GM12878 (cell line): Measurements from ENCODE around the gene SETD4. TPM values are rescaled to one million over a fixed set of nuclear protein-coding genes. Genes with fewer than 3 reads are reported as not detected.

Source experiments
- ATAC-seq: fragments of 200-7000 bp; cut with Tn5 transposase; 3 replicates; pipeline ENCODE4 v1.9.1; 2020; ENCODE audit warnings: mild to moderate bottlenecking, moderate library complexity
- BruUV-seq: library from RNA; stranded (reverse); fragments of 400-500 nt; replicated peaks from 2 replicates; lab custom pipeline; 2021; lab: Mats Ljungman, UMichigan
- CTCF ChIA-PET: fragments of 300-600 bp; sonication (Branson Sonifier 250); formaldehyde crosslinking; extraction: SDS; loops from one replicate; lab custom pipeline; 2021; ENCODE audit warnings: inconsistent platforms; lab: Yijun Ruan, JAX
- POLR2A ChIA-PET: fragments of 350-600 bp; formaldehyde crosslinking; extraction: SDS; loops from one replicate; lab custom pipeline; 2021; ENCODE audit warnings: inconsistent platforms; lab: Charles Lee
- RAD21 ChIA-PET: fragments of 300-600 bp; sonication (Branson Sonifier 250); formaldehyde crosslinking; loops from one replicate; lab custom pipeline; 2023; ENCODE audit warnings: antibody characterized with exemption; ENCODE audit not compliant: unreplicated experiment; lab: Charles Lee
- SMC1A ChIA-PET: fragments of 300-600 bp; sonication (Branson Sonifier 250); formaldehyde crosslinking; loops from one replicate; lab custom pipeline; 2023; ENCODE audit not compliant: unreplicated experiment, uncharacterized antibody; lab: Charles Lee
- DNase-seq: peaks from one replicate; pipeline ENCODE4 v3.0.0-alpha.2; 2011; ENCODE audit warnings: low read depth, low spot score
- FAIRE-seq: peaks from 3 replicates; lab custom pipeline; 2011; peaks lifted over from hg19 to GRCh38; lab: Jason Lieb, UNC
- H2AFZ ChIP-seq: 2 replicates; pipeline ENCODE4 v1.6.0; 2011; ENCODE audit warnings: low read depth, low read length, control low read depth; ENCODE audit not compliant: control insufficient read depth
- H3K27ac ChIP-seq: 2 replicates; pipeline ENCODE4 v1.5.1; 2011; ENCODE audit warnings: control low read depth; ENCODE audit not compliant: control insufficient read depth, insufficient read depth
- H3K27me3 ChIP-seq, 2 experiments: replicated peaks in 1 of 2; 2 replicates each; pipeline versions ENCODE4 v1.6.0 to v1.6.1; 2011; ENCODE audit warnings: low read length in 1 of 2; ENCODE audit not compliant: control insufficient read depth in 2 of 2, insufficient read depth in 2 of 2
- H3K36me3 ChIP-seq, 2 experiments: 2 replicates each; pipeline ENCODE4 v1.5.1; 2011; ENCODE audit warnings: low read length in 1 of 2; ENCODE audit not compliant: control insufficient read depth in 2 of 2, insufficient read depth in 2 of 2
- H3K4me1 ChIP-seq: 2 replicates; pipeline ENCODE4 v1.6.1; 2011; ENCODE audit warnings: mild to moderate bottlenecking, low read length, moderate library complexity, mixed read lengths; ENCODE audit not compliant: control insufficient read depth, insufficient read depth
- H3K4me2 ChIP-seq: 2 replicates; pipeline ENCODE4 v1.6.0; 2011; ENCODE audit warnings: control low read depth; ENCODE audit not compliant: control insufficient read depth, insufficient read depth
- H3K4me3 ChIP-seq: fragments of 200-600 bp; sonication (generic); 2 replicates; pipeline ENCODE4 v1.5.1; 2016
- H3K79me2 ChIP-seq: 2 replicates; pipeline ENCODE4 v1.6.0; 2011; ENCODE audit warnings: low read length; ENCODE audit not compliant: control insufficient read depth, insufficient read depth
- H3K9ac ChIP-seq: 2 replicates; pipeline ENCODE4 v1.8.0; 2011; ENCODE audit warnings: low read length, control low read depth, mixed read lengths; ENCODE audit not compliant: control insufficient read depth, insufficient read depth
- H3K9me3 ChIP-seq: replicated peaks from 3 replicates; pipeline ENCODE4 v1.5.1; 2011; ENCODE audit warnings: mild to moderate bottlenecking, low read length; ENCODE audit not compliant: control insufficient read depth, insufficient read depth
- H4K20me1 ChIP-seq: 2 replicates; pipeline ENCODE4 v1.6.0; 2011; ENCODE audit not compliant: control insufficient read depth, insufficient read depth
- ASH2L ChIP-seq: fragments of 300-600, 200-600 bp; sonication (generic); IDR thresholded peaks from 2 replicates; pipeline ENCODE4 v1.6.1; 2017; ENCODE audit warnings: low read depth, mild to moderate bottlenecking, borderline replicate concordance
- ATF2 ChIP-seq: IDR thresholded peaks from 2 replicates; pipeline ENCODE4 v1.6.1; 2012; ENCODE audit warnings: low read length, inconsistent platforms
- BACH1 ChIP-seq: fragments of 450-650 bp; IDR thresholded peaks from 2 replicates; pipeline ENCODE4 v1.6.1; 2017; ENCODE audit warnings: mild to moderate bottlenecking, borderline replicate concordance
- E2F4 ChIP-seq: IDR thresholded peaks from 2 replicates; pipeline ENCODE4 v1.6.1; 2012; ENCODE audit warnings: low read depth, low read length, improper control_type of control experiment
- FOXK2 ChIP-seq: fragments of 450-650 bp; IDR thresholded peaks from 2 replicates; pipeline ENCODE4 v1.6.1; 2017; ENCODE audit warnings: mild to moderate bottlenecking, moderate library complexity
- RCOR1 ChIP-seq: conservative IDR thresholded peaks from 2 replicates; pipeline ENCODE4 v1.6.1; 2012; ENCODE audit warnings: low read depth, low read length, improper control_type of control experiment
- RUNX3 ChIP-seq: IDR thresholded peaks from 2 replicates; pipeline ENCODE4 v1.6.1; 2012; ENCODE audit warnings: low read length, inconsistent platforms
- SKIL ChIP-seq: fragments of 450-650 bp; IDR thresholded peaks from 2 replicates; pipeline ENCODE4 v1.6.1; 2017; ENCODE audit warnings: mild to moderate bottlenecking, low read depth, inconsistent platforms; ENCODE audit not compliant: poor library complexity, severe bottlenecking
- ZBTB40 ChIP-seq: fragments of 450-650 bp; IDR thresholded peaks from 2 replicates; pipeline ENCODE4 v1.6.1; 2016; ENCODE audit warnings: mild to moderate bottlenecking, moderate library complexity, borderline replicate concordance
- WGBS: methylation state at CpG from one replicate; pipeline ENCODE4 v1.1.6; 2016; ENCODE audit warnings: low lambda C conversion rate; ENCODE audit not compliant: insufficient replicate concordance, insufficient coverage; ENCODE audit errors: missing lambda C conversion rate; 5-methylcytosine and 5-hydroxymethylcytosine counted together
- in situ Hi-C: fragments of 300-500 bp; cut with MboI; formaldehyde crosslinking; loops from 9 replicates; pipeline ENCODE4 v1.14.3; 2018; ENCODE audit warnings: mixed read lengths
- intact Hi-C: fragments of 100-400 bp; cut with micrococcal nuclease; formaldehyde crosslinking; loops from one replicate; pipeline ENCODE4 v1.14.2; 2022; ENCODE audit not compliant: unreplicated experiment
- polyA plus RNA-seq, 11 experiments: library from polyadenylated mRNA; depleted of rRNA in 4 of 11; unstranded in 6 of 11; stranded (reverse) in 5 of 11; fragments of >200 nt; fragmentation: Nextera tagmentation in 4 of 11; fragmentation: Illumina TruSeq in 1 of 11; extraction: Ambion mirVana in 4 of 11; extraction: Trizol in 1 of 11; gene quantifications; 1 replicate in 1 of 11; 2 replicates in 10 of 11; pipeline versions ENCODE4 v1.2.1 to v1.2.3, GENCODE V29; 2011 to 2016; ENCODE audit warnings: inconsistent platforms in 2 of 11, missing spikeins in 2 of 11, low read depth in 1 of 11
- total RNA-seq, 4 experiments: library from RNA; depleted of rRNA in 3 of 4; stranded (reverse); fragments of >200 nt in 3 of 4; fragmentation: Illumina TruSeq in 1 of 4; extraction: Trizol in 1 of 4; gene quantifications; 2 replicates each; pipeline versions ENCODE4 v1.2.1 to v1.2.3, GENCODE V29; 2013 to 2021

The SETD4 gene
- total and polyA plus RNA-seq, 10 of the 15 experiments (the other 5 are each of a cell fraction or from before 2014, with no cell fraction given), result 10.3 to 37.0 (median 18.6) TPM

- TF ChIP-seq E2F4 (no peak), ZBTB40 (no peak), BACH1 (no peak), ATF2 (no peak), RUNX3 (no peak), ASH2L (no peak), FOXK2 (no peak), SKIL (no peak), RCOR1 (no peak)
- TF ChIP-seq, all 136 proteins: peak for 0
- FAIRE-seq, result no peak
- ChIA-PET POLR2A (interaction anchor here (0.6 to 0.8 kb wide), 2 partner anchors 9 kb away, joined by 3 to 5 read pairs; no protein-coding TSS in a partner anchor), SMC1A (no interaction called here), RAD21 (no interaction called here), CTCF (interaction anchor here (0.9 to 1.3 kb wide), 2 partner anchors 28 to 49 kb away, joined by 3 to 5 read pairs; no protein-coding TSS in a partner anchor)
- Histone ChIP-seq H3K36me3 (peaks cover 0 to 3% of the 10 kb centered on the region in 2 experiments; a peak in 1 of 4 replicates), H3K27me3 (no peaks in the 10 kb centered on the region), H3K4me3 (no peak overlapping the region), H2AFZ (no peak overlapping the region), H3K4me1 (peaks cover 17% of the 10 kb centered on the region), H3K9ac (no peak overlapping the region), H3K79me2 (peaks cover 5% of the 10 kb centered on the region), H4K20me1 (no peaks in the 10 kb centered on the region), H3K27ac (no peak overlapping the region), H3K9me3 (peaks cover 6% of the 10 kb centered on the region), H3K4me2 (no peak overlapping the region)
- BruUV-seq, result no TSS peak
- ATAC-seq, result no peak
- DNase-seq, result no peak
- intact Hi-C loops, result no loop called here
- in situ Hi-C loops, result no loop called here
- 69% methylated on average over 3 of the region's 3 CpGs for WGBS
These were observed 12.9 kb upstream of the SETD4 start for GRCh38 chr21:36073181-36073580.
